Ramos (cell line): ENCODE measurements around the gene KMT2E.
"Not testable (repeated sequence)": the region's sequence is repeated elsewhere in the genome, so short reads cannot be mapped to it uniquely, and the experiment has no call there.

Experiments
- in situ Hi-C: fragments of 300-500 bp; cut with MboI; formaldehyde crosslinking; loops from one replicate; pipeline ENCODE4 v1.14.3; 2022; ENCODE audit warnings: low sequenced_read_pairs; ENCODE audit not compliant: unreplicated experiment

The KMT2E gene

GRCh38 chr7:105021352-105021751 is 7.3 kb downstream of the KMT2E start:
- in situ Hi-C loops: no loop called here

GRCh38 chr7:105021967-105022366 is 8.0 kb downstream of the KMT2E start:
- in situ Hi-C loops: no loop called here

GRCh38 chr7:105022458-105022857 is 8.5 kb downstream of the KMT2E start:
- in situ Hi-C loops: no loop called here

- in situ Hi-C loops: no loop called here
Measured at GRCh38 chr7:105024734-105025133, 10.7 kb downstream of the KMT2E start.

- in situ Hi-C loops: no loop called here
Measured at GRCh38 chr7:105026750-105027149, 12.7 kb downstream of the KMT2E start.

- in situ Hi-C loops: no loop called here
Measured at GRCh38 chr7:105027176-105027853, 13.3 kb downstream of the KMT2E start.

GRCh38 chr7:105028004-105028403 is 14.0 kb downstream of the KMT2E start:
- in situ Hi-C loops: no loop called here

GRCh38 chr7:105028941-105029340 is 14.9 kb downstream of the KMT2E start:
- in situ Hi-C loops: not testable (repeated sequence)

GRCh38 chr7:105030447-105030846 is 16.4 kb downstream of the KMT2E start:
- in situ Hi-C loops: no loop called here

GRCh38 chr7:105032553-105033214 is 18.7 kb downstream of the KMT2E start:
- in situ Hi-C loops: no loop called here

- in situ Hi-C loops: no loop called here
Measured at GRCh38 chr7:105035349-105035748, 21.3 kb downstream of the KMT2E start.

- in situ Hi-C loops: no loop called here
Measured at GRCh38 chr7:105036217-105037168, 22.5 kb downstream of the KMT2E start.

- in situ Hi-C loops: no loop called here
Measured at GRCh38 chr7:105037319-105037718, 23.3 kb downstream of the KMT2E start.

GRCh38 chr7:105044449-105045070 is 30.6 kb downstream of the KMT2E start:
- in situ Hi-C loops: no loop called here

- in situ Hi-C loops: no loop called here
Measured at GRCh38 chr7:105046414-105046813, 32.4 kb downstream of the KMT2E start.

- in situ Hi-C loops: no loop called here
Measured at GRCh38 chr7:105047932-105048331, 33.9 kb downstream of the KMT2E start.

GRCh38 chr7:105050493-105050892 is 36.5 kb downstream of the KMT2E start:
- in situ Hi-C loops: no loop called here

GRCh38 chr7:105050899-105051298 is 36.9 kb downstream of the KMT2E start:
- in situ Hi-C loops: not testable (repeated sequence)

GRCh38 chr7:105055084-105055483 is 41.1 kb downstream of the KMT2E start:
- in situ Hi-C loops: no loop called here

GRCh38 chr7:105055621-105056020 is 41.6 kb downstream of the KMT2E start:
- in situ Hi-C loops: no loop called here
